GM13977 (cell line): ENCODE data around the gene LRMDA.

Experiments used
- DNase-seq: peaks from one replicate; pipeline ENCODE4 v3.0.0; 2012; ENCODE audit warnings: low spot score
- in situ Hi-C: fragments of 300-500 bp; cut with MboI; formaldehyde crosslinking; loops from one replicate; pipeline ENCODE4 v1.12.0; 2022; ENCODE audit warnings: low sequenced_read_pairs, low pct_unique_long_range_greater_than_20kb, mixed read lengths, inconsistent platforms; ENCODE audit not compliant: unreplicated experiment
- TF ChIP-seq, protein P1 (sequence below): IDR thresholded peaks from 2 replicates; pipeline ENCODE4 v1.5.1; 2012; ENCODE audit warnings: mild to moderate bottlenecking, control low read depth; ENCODE audit not compliant: insufficient read depth; ENCODE audit errors: extremely low read depth, missing control alignments

The LRMDA gene

GRCh38 chr10:75405598-75406461, 25.6 kb upstream of the LRMDA start:
- no peak for DNase-seq
- TF ChIP-seq, protein P1, sequence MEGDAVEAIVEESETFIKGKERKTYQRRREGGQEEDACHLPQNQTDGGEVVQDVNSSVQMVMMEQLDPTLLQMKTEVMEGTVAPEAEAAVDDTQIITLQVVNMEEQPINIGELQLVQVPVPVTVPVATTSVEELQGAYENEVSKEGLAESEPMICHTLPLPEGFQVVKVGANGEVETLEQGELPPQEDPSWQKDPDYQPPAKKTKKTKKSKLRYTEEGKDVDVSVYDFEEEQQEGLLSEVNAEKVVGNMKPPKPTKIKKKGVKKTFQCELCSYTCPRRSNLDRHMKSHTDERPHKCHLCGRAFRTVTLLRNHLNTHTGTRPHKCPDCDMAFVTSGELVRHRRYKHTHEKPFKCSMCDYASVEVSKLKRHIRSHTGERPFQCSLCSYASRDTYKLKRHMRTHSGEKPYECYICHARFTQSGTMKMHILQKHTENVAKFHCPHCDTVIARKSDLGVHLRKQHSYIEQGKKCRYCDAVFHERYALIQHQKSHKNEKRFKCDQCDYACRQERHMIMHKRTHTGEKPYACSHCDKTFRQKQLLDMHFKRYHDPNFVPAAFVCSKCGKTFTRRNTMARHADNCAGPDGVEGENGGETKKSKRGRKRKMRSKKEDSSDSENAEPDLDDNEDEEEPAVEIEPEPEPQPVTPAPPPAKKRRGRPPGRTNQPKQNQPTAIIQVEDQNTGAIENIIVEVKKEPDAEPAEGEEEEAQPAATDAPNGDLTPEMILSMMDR: no peak
- in situ Hi-C loops: no loop called here

- TF ChIP-seq, protein P1: no peak
- DNase-seq: no peak
- in situ Hi-C loops: no loop called here
Measured at GRCh38 chr10:75406462-75407223, 24.8 kb upstream of the LRMDA start.

- in situ Hi-C loops: no loop called here
- TF ChIP-seq, protein P1: no peak
- DNase-seq: peak; percentile 37
Measured at GRCh38 chr10:75407224-75407712, 24.2 kb upstream of the LRMDA start.

DNA sequence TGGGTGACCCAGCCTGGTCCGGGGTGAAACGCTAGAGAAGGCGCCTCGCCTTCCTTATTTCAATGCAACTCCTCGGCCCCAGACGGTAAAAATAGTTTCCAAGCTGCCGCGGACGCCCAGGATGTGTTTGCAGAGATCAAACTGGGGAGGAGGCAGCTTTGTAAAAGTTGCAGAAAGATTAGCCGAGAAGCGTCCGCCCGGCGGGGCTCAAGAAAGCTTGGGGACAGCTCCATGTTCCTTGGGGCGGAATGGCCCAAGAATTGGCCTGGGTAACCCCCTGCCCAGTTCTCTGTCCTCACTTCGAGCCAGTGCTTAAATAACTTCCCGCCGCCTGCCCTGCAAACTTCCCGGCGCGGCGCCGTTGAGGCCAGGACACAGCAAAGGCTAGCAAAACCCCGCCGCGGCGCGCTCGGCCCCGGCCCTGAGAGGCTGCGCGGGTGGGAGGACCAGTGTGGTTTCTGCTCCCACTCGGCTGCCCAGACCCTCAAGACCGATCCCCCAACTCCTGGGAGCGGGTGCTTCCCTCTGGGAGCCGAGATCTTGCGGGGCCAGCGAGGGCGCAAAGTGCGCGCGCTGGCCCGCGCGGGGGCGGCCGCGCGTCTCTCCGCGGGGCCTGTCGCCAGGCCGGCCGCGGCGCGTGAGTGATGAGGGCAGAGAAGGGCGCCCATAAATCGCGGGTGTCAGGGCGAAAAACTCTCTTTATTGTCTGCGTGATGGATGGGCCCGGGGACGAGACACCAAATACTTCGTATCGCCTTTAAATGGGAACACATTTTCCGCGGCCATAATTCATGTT, 23.5 kb upstream of the LRMDA start:
- in situ Hi-C loops: no loop called here
- TF ChIP-seq, protein P1: no peak
- DNase-seq: peak; percentile 38

DNA sequence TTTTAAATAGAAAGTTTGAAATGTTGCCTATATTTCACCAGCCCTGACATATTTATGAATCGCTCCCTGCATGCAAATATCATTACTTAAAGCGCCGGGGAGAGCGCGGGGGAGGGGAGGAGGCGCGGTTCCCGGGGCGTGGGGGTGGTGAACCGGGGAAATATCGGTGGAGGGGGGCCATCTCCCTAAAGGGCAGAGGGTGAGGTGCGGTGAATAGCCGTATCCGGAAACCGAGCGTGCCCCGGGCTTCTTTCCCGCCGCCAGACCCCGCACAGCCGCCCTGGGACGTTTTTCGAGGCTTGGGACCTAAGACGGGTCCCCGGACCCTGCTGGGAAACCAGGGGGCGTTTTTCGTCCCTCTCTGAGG, 22.9 kb upstream of the LRMDA start:
- in situ Hi-C loops: no loop called here
- TF ChIP-seq, protein P1: no peak
- DNase-seq: peak; percentile 37
